ENCODE measurements around the gene NOC3L. TPM values are rescaled to one million over a fixed set of nuclear protein-coding genes. Genes with fewer than 3 reads are reported as not detected.
"Not testable (repeated sequence)": the region's sequence is repeated elsewhere in the genome, so short reads cannot be mapped to it uniquely, and the experiment has no call there.

NOC3L gene
- total and polyA plus RNA-seq, 2 donors (not counting 1 experiment from before 2014, with no cell fraction given) = 10.2 to 42.0 TPM

DNA sequence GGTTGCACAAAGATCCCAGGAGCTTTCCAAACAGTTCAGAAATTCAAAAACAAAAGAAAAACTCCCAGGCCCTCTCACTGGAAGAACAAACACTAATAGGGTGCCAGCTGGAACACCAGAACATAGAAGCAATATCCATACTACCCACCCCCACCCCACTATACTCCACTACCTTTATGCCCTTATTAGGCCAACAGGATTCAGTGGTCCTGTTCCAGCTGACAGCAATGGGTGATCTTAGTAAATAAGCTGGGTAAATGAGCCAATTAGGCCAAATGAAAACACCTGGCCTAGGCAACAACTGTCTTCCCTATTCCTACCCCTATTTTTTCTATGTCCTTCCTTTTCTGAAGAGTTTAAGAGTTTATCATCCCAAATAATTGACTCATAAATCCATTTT is 11.7 kb downstream of the NOC3L start:
- Histone ChIP-seq H3K79me2 (ENCODE audit: control insufficient read depth, insufficient read depth, low read length) (no peaks in the 10 kb centered on the region), H3K4me1 (ENCODE audit: control insufficient read depth in 2 of 2, insufficient read depth in 2 of 2, low read length in 2 of 2) (no peaks in the 10 kb centered on the region), H3K9me3 (ENCODE audit: control extremely low read depth in 1 of 3, control insufficient read depth in 2 of 3, insufficient read depth in 1 of 3, low read length in 2 of 3) (no peaks in the 10 kb centered on the region), H3K27ac (ENCODE audit: low read length in 2 of 2) (peak overlapping the region in 1 of 2 donors; percentile 5), H3K4me3 (ENCODE audit: control extremely low read depth in 1 of 5, extremely low read depth in 1 of 5, insufficient read depth in 1 of 5, low read depth in 2 of 5, low read length in 4 of 5) (no peak overlapping the region), H3K4me2 (replicated peaks; ENCODE audit: low read depth, low read length, poor library complexity, severe bottlenecking) (no peak overlapping the region), H3K9ac (ENCODE audit: low read length) (no peak overlapping the region), H3K27me3 (replicated peaks in 1 of 4; ENCODE audit: control extremely low read depth in 1 of 4, control insufficient read depth in 3 of 4, insufficient read depth in 4 of 4, low read length in 3 of 4) (no peaks in the 10 kb centered on the region), H4K20me1 (ENCODE audit: control insufficient read depth, insufficient read depth, low read length, poor library complexity, severe bottlenecking) (no peaks in the 10 kb centered on the region), H2AFZ (ENCODE audit: insufficient read depth, low read depth, low read length, poor library complexity, severe bottlenecking) (no peak overlapping the region), H3K36me3 (replicated peaks in 1 of 2; ENCODE audit: control extremely low read depth in 1 of 2, control insufficient read depth in 1 of 2, extremely low read depth in 1 of 2, insufficient read depth in 2 of 2, low read length in 1 of 2) (peaks cover 25 to 72% of the 10 kb centered on the region in 2 experiments)
- no peaks in the 10 kb centered on the region for H3K9me3 Mint-ChIP-seq (ENCODE audit: insufficient read depth)
- POLR2A ChIA-PET = no interaction called here
- H3K4me3 Mint-ChIP-seq = no peak overlapping the region
- DNase-seq (no peak), ATAC-seq (ENCODE audit: low read depth) (no peak)
- intact Hi-C loops (cut with micrococcal nuclease) = no loop called here
- H3K27me3 Mint-ChIP-seq = no peaks in the 10 kb centered on the region
- no peaks in the 10 kb centered on the region for H3K4me1 Mint-ChIP-seq
- H3K27ac Mint-ChIP-seq = no peak overlapping the region
- CTCF ChIA-PET = no interaction called here
- no peak for TF ChIP-seq EZH2 (IDR thresholded peaks at IDR 0.05; ENCODE audit: borderline replicate concordance, insufficient read depth, low read depth, low read length, poor library complexity, severe bottlenecking)
- TF ChIP-seq, protein P1, sequence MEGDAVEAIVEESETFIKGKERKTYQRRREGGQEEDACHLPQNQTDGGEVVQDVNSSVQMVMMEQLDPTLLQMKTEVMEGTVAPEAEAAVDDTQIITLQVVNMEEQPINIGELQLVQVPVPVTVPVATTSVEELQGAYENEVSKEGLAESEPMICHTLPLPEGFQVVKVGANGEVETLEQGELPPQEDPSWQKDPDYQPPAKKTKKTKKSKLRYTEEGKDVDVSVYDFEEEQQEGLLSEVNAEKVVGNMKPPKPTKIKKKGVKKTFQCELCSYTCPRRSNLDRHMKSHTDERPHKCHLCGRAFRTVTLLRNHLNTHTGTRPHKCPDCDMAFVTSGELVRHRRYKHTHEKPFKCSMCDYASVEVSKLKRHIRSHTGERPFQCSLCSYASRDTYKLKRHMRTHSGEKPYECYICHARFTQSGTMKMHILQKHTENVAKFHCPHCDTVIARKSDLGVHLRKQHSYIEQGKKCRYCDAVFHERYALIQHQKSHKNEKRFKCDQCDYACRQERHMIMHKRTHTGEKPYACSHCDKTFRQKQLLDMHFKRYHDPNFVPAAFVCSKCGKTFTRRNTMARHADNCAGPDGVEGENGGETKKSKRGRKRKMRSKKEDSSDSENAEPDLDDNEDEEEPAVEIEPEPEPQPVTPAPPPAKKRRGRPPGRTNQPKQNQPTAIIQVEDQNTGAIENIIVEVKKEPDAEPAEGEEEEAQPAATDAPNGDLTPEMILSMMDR (IDR thresholded peaks at IDR 0.05) = no peak

DNA sequence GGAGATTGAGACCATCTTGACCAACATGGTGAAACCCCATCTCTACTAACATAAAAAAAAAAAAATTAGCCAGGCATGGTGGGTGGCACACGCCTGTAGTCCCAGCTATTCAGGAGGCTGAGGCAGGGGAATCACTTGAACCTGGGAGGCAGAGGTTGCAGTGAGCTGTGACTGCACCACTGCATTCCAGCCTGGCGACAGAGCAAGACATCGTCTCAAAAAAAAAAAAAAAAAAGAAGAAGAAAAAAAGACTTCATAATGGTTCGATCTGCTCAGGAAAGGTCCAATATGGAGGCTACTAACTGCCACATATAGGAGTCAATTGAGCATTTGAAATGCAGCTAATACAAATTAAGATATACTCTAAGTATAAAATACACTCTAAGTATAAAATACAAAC is 12.2 kb downstream of the NOC3L start:
- POLR2A ChIA-PET; H3K27ac Mint-ChIP-seq; DNase-seq; H3K4me3 ChIP-seq (ENCODE audit: control extremely low read depth in 1 of 5, extremely low read depth in 1 of 5, insufficient read depth in 1 of 5, low read depth in 2 of 5, low read length in 4 of 5); H3K4me1 Mint-ChIP-seq; H3K4me3 Mint-ChIP-seq; ATAC-seq (ENCODE audit: low read depth); H3K79me2 ChIP-seq (ENCODE audit: control insufficient read depth, insufficient read depth, low read length); intact Hi-C loops (cut with micrococcal nuclease); H3K4me1 ChIP-seq (ENCODE audit: control insufficient read depth in 2 of 2, insufficient read depth in 2 of 2, low read length in 2 of 2); H3K9me3 ChIP-seq (ENCODE audit: control extremely low read depth in 1 of 3, control insufficient read depth in 2 of 3, insufficient read depth in 1 of 3, low read length in 2 of 3); H3K27me3 Mint-ChIP-seq; H3K27ac ChIP-seq (ENCODE audit: low read length in 2 of 2); H3K27me3 ChIP-seq (replicated peaks in 1 of 4; ENCODE audit: control extremely low read depth in 1 of 4, control insufficient read depth in 3 of 4, insufficient read depth in 4 of 4, low read length in 3 of 4); H3K9me3 Mint-ChIP-seq (ENCODE audit: insufficient read depth); H2AFZ ChIP-seq (ENCODE audit: insufficient read depth, low read depth, low read length, poor library complexity, severe bottlenecking); H3K9ac ChIP-seq (ENCODE audit: low read length); H4K20me1 ChIP-seq (ENCODE audit: control insufficient read depth, insufficient read depth, low read length, poor library complexity, severe bottlenecking); H3K4me2 ChIP-seq (replicated peaks; ENCODE audit: low read depth, low read length, poor library complexity, severe bottlenecking): not testable (repeated sequence)
- CTCF ChIA-PET = interaction anchor here (1.2 kb wide), 1 partner anchor 52 kb away, joined by 3 read pairs; the partner anchor contains the start of gene TBC1D12
- 100% methylated on average over 2 of the region's 4 CpGs for WGBS (ENCODE audit: insufficient coverage)
- peaks cover 25 to 67% of the 10 kb centered on the region in 2 experiments for H3K36me3 ChIP-seq (replicated peaks in 1 of 2; ENCODE audit: control extremely low read depth in 1 of 2, control insufficient read depth in 1 of 2, extremely low read depth in 1 of 2, insufficient read depth in 2 of 2, low read length in 1 of 2)

Data from B cell (primary cell).